Kidney epithelial cell (primary cell): ENCODE results near the gene NTN1. TPM values are rescaled to one million over a fixed set of nuclear protein-coding genes. Genes with fewer than 3 reads are reported as not detected.

Experiments used
- DNase-seq: peaks from one replicate; pipeline ENCODE4 v3.0.0-alpha.2; 2010; ENCODE audit warnings: low read depth
- H3K27me3 ChIP-seq: 2 replicates; pipeline ENCODE4 v1.6.0; 2011; ENCODE audit warnings: low read length; ENCODE audit not compliant: control insufficient read depth, insufficient read depth
- H3K36me3 ChIP-seq: 2 replicates; pipeline ENCODE4 v1.5.1; 2011; ENCODE audit warnings: low read length; ENCODE audit not compliant: control insufficient read depth, insufficient read depth
- H3K4me3 ChIP-seq: 2 replicates; pipeline ENCODE4 v1.5.1; 2011; ENCODE audit warnings: low read depth, mild to moderate bottlenecking, control low read depth, low read length
- total RNA-seq: library from RNA; depleted of rRNA; stranded (reverse); fragments of >200 nt; gene quantifications from 2 replicates; pipeline ENCODE4 v1.2.3, GENCODE V29; 2015
- TF ChIP-seq, protein P1 (sequence below): IDR thresholded peaks from 2 replicates; pipeline ENCODE4 v1.5.1; 2011; ENCODE audit warnings: mild to moderate bottlenecking, moderate library complexity, low read length, control low read depth, inconsistent platforms; ENCODE audit not compliant: insufficient read depth, poor library complexity, severe bottlenecking

Gene NTN1
- total RNA-seq, 1 donor from 2014 or later: 15.2 TPM

GRCh38 chr17:9249245-9249953, 228.1 kb downstream of the NTN1 start:
- DNase-seq: no peak
- Histone ChIP-seq H3K4me3 (no peak overlapping the region), H3K27me3 (no peaks in the 10 kb centered on the region), H3K36me3 (no peaks in the 10 kb centered on the region)
- TF ChIP-seq, protein P1, sequence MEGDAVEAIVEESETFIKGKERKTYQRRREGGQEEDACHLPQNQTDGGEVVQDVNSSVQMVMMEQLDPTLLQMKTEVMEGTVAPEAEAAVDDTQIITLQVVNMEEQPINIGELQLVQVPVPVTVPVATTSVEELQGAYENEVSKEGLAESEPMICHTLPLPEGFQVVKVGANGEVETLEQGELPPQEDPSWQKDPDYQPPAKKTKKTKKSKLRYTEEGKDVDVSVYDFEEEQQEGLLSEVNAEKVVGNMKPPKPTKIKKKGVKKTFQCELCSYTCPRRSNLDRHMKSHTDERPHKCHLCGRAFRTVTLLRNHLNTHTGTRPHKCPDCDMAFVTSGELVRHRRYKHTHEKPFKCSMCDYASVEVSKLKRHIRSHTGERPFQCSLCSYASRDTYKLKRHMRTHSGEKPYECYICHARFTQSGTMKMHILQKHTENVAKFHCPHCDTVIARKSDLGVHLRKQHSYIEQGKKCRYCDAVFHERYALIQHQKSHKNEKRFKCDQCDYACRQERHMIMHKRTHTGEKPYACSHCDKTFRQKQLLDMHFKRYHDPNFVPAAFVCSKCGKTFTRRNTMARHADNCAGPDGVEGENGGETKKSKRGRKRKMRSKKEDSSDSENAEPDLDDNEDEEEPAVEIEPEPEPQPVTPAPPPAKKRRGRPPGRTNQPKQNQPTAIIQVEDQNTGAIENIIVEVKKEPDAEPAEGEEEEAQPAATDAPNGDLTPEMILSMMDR: no peak

GRCh38 chr17:9251273-9251672, 230.0 kb downstream of the NTN1 start:
- TF ChIP-seq, protein P1: no peak
- DNase-seq: no peak
- Histone ChIP-seq H3K27me3 (no peaks in the 10 kb centered on the region), H3K4me3 (no peak overlapping the region), H3K36me3 (no peaks in the 10 kb centered on the region)

DNA sequence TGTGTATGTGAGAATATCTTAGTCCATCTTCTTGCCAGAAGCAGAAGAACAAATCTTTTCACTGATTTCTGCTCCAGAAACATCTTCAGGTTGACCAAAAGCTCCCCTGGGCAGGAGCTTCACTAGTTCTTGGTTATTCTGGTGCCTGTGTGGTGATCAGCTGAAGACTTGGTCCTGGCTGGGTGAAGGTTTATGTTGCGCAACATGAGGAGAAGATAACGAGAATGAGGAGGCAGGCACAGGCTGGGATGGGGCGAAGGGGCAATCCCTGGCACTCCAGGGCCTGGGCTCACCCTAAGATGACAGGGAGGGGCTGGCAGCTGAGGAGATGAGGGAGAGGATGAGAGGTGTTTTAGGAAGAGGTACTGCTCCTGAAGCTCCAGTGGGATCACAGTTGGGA, 232.0 kb downstream of the NTN1 start:
- H3K36me3 ChIP-seq: no peaks in the 10 kb centered on the region
- H3K27me3 ChIP-seq: no peaks in the 10 kb centered on the region
- TF ChIP-seq, protein P1: no peak
- no peak for DNase-seq
- no peak overlapping the region for H3K4me3 ChIP-seq

- no peak overlapping the region for H3K4me3 ChIP-seq
- no peak for DNase-seq
- TF ChIP-seq, protein P1: no peak
- H3K36me3 ChIP-seq: no peaks in the 10 kb centered on the region
- no peaks in the 10 kb centered on the region for H3K27me3 ChIP-seq
Measured at GRCh38 chr17:9254841-9255240, 233.5 kb downstream of the NTN1 start.

DNA sequence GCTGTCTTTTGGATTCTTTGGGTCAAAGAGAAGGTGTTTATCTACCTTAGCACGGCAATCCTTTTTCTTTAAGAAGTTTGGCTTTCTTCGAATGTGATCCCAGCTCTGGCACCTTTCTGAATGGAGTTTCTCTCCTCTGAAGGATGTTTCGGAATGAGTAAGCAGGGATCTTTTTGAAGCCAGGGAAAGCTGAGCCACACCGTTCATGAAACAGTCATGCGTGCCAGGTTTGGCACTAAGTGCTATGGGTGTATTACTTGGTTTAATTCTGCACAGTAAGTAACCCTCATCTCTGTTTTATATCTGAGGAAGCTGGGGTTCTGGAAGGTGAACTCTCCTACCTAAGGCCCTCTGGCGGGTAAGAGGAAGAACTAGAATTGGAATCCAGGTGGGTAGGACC, 234.5 kb downstream of the NTN1 start:
- no peak overlapping the region for H3K4me3 ChIP-seq
- H3K36me3 ChIP-seq: no peaks in the 10 kb centered on the region
- TF ChIP-seq, protein P1: no peak
- no peaks in the 10 kb centered on the region for H3K27me3 ChIP-seq
- no peak for DNase-seq

DNA sequence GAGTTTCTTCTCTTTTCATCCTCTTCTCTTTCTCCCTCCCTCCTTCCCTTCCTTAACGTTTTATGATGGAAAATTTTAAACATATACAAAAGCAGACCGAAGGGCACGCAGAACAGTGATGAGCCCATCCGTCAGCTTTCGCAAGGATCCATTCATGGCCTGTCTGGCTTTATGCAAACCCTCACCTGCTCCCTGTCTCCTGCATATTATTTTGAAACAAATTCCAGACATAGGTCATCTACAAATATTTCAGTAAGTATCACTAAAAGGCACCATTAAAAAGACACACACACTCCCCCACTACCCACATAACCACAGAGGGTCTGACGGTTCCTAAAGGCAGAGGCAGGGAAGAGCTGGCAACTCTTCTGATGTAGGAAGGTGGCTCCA, 235.0 kb downstream of the NTN1 start:
- no peaks in the 10 kb centered on the region for H3K36me3 ChIP-seq
- H3K4me3 ChIP-seq: no peak overlapping the region
- no peak for DNase-seq
- H3K27me3 ChIP-seq: no peaks in the 10 kb centered on the region
- TF ChIP-seq, protein P1: no peak
